Spleen (tissue), 11 donors: ENCODE measurements around the gene HEPHL1. TPM values are rescaled to one million over a fixed set of nuclear protein-coding genes. Genes with fewer than 3 reads are reported as not detected.

Experiments used
- DNase-seq: peaks from one replicate; pipeline ENCODE4 v3.0.0-alpha.2; 2020
- H3K27ac ChIP-seq, 8 donors: fragments of 200-600 bp; sonication (generic) in 7 of 8; 1 replicate in 4 of 8; 2 replicates in 4 of 8; pipeline versions ENCODE4 v1.5.0 to v1.8.0; 2016 to 2021; ENCODE audit warnings: inconsistent platforms in 4 of 8, mild to moderate bottlenecking in 4 of 8, moderate library complexity in 1 of 8
- H3K27me3 ChIP-seq, 7 donors: fragments of 200-600 bp; sonication (generic) in 6 of 7; replicated peaks in 1 of 7; 1 replicate in 4 of 7; 2 replicates in 3 of 7; pipeline versions ENCODE4 v1.5.0 to v1.8.0; 2016 to 2021; ENCODE audit warnings: inconsistent platforms in 3 of 7, mild to moderate bottlenecking in 1 of 7
- H3K36me3 ChIP-seq, 6 donors: fragments of 200-600 bp; sonication (generic) in 5 of 6; 1 replicate in 4 of 6; 2 replicates in 2 of 6; pipeline versions ENCODE4 v1.5.0 to v1.8.0; 2016 to 2021; ENCODE audit warnings: inconsistent platforms in 2 of 6
- H3K4me1 ChIP-seq, 6 donors: fragments of 200-600 bp; sonication (generic) in 5 of 6; 1 replicate in 3 of 6; 2 replicates in 3 of 6; pipeline versions ENCODE4 v1.5.0 to v1.8.0; 2016 to 2021; ENCODE audit warnings: inconsistent platforms in 3 of 6
- H3K4me3 ChIP-seq, 8 donors: fragments of 200-600 bp; sonication (generic) in 7 of 8; 1 replicate in 4 of 8; 2 replicates in 4 of 8; pipeline versions ENCODE4 v1.5.0 to v1.8.0; 2016 to 2021; ENCODE audit warnings: inconsistent platforms in 4 of 8, mild to moderate bottlenecking in 4 of 8, moderate library complexity in 2 of 8
- H3K9me3 ChIP-seq, 8 donors: fragments of 200-600 bp; sonication (generic) in 7 of 8; 1 replicate in 4 of 8; 2 replicates in 4 of 8; pipeline versions ENCODE4 v1.5.0 to v1.8.0; 2016 to 2021; ENCODE audit warnings: inconsistent platforms in 4 of 8
- CTCF ChIP-seq, 11 experiments: fragments of 200-600 bp in 7 of 11; fragments of 450-650 bp in 4 of 11; sonication (generic) in 4 of 11; IDR thresholded peaks in 8 of 11; conservative IDR thresholded peaks in 3 of 11; 1 replicate in 7 of 11; 2 replicates in 4 of 11; pipeline versions ENCODE4 v1.4.0 to v1.8.0; 2016 to 2021; ENCODE audit warnings: antibody characterized with exemption in 11 of 11, inconsistent platforms in 4 of 11, mild to moderate bottlenecking in 1 of 11
- POLR2A ChIP-seq, 3 donors: fragments of 450-650 bp; IDR thresholded peaks; one replicate each; pipeline ENCODE4 v1.5.1; 2017; ENCODE audit warnings: antibody characterized with exemption in 3 of 3, mild to moderate bottlenecking in 1 of 3
- POLR2AphosphoS5 ChIP-seq, 3 donors: sonication (generic); formaldehyde crosslinking; IDR thresholded peaks; one replicate each; pipeline ENCODE4 v1.5.1; 2017; ENCODE audit warnings: antibody characterized with exemption in 3 of 3
- WGBS, 5 donors: extraction: QIAGEN DNeasy Blood & Tissue Kit in 3 of 5; methylation state at CpG; one replicate each; pipeline versions ENCODE4 v1.1.5 to v1.1.7; 2013 to 2018; 5-methylcytosine and 5-hydroxymethylcytosine counted together
- intact Hi-C: fragments of 100-400 bp; cut with DNase I; formaldehyde crosslinking; loops from one replicate; pipeline ENCODE4 v1.15.0; 2023; ENCODE audit warnings: low total_unique reads
- polyA plus RNA-seq, 3 donors: library from polyadenylated mRNA; stranded (reverse); fragments of 200-250 nt; gene quantifications; one replicate each; pipeline ENCODE4 v1.2.1, GENCODE V29; 2013
- total RNA-seq, 7 donors: library from RNA; depleted of rRNA in 3 of 7; stranded (reverse); fragments of >200 nt in 3 of 7; fragmentation: NEBNext Ultra II Directional in 4 of 7; extraction: Animal tissue kit (Norgen Biotek cat#: 25700) in 4 of 7; gene quantifications; one replicate each; pipeline versions ENCODE4 v1.1.0 to v1.2.1, GENCODE V29; 2016 to 2021
- donor health status: healthy with polysubstance abuse.
- donor health status: DM: no; HTN: no; CAD: no; lungs with moderate emphysema.
- donor health status: DM: no; HTN: no; CAD: no.
- donor health status: Bipolar disorder and iron deficiency.
- donor health status: healthy.
- donor health status: DM: no; HTN: no; CAD: no.
- donor health status: DM: yes; HTN: yes; CAD: no.

HEPHL1 gene
- total and polyA plus RNA-seq, 10 donors, result not detected

GRCh38 chr11:93997741-93998140 lies 23.4 kb upstream of the HEPHL1 start:
- intact Hi-C loops, result no loop called here
- H3K9me3 ChIP-seq, result peaks cover 0 to 55% (median 37%) of the 10 kb centered on the region in 8 donors
- no peaks in the 10 kb centered on the region for H3K4me1 ChIP-seq
- no peak overlapping the region for H3K27ac ChIP-seq
- WGBS, 5 donors, result 83 to 95% (median 90%) methylated on average over 3 of the region's 3 CpGs
- no peaks in the 10 kb centered on the region for H3K36me3 ChIP-seq
- no peaks in the 10 kb centered on the region for H3K27me3 ChIP-seq
- no peak overlapping the region for H3K4me3 ChIP-seq
- no peak for TF ChIP-seq POLR2A (IDR thresholded peaks at IDR 0.05)
- no peak for DNase-seq

GRCh38 chr11:94000659-94001058 lies 20.5 kb upstream of the HEPHL1 start:
- Histone ChIP-seq H3K9me3 (peaks cover 0 to 29% (median 7%) of the 10 kb centered on the region in 8 donors), H3K36me3 (no peaks in the 10 kb centered on the region), H3K4me1 (no peaks in the 10 kb centered on the region), H3K27ac (no peak overlapping the region), H3K4me3 (no peak overlapping the region), H3K27me3 (no peaks in the 10 kb centered on the region)
- intact Hi-C loops, result no loop called here
- DNase-seq, result no peak
- no peak for TF ChIP-seq CTCF (IDR thresholded peaks at IDR 0.05 in 8 of 11, conservative IDR thresholded peaks at IDR 0.05 in 3 of 11)
- no peak for TF ChIP-seq POLR2AphosphoS5 (IDR thresholded peaks at IDR 0.05)
- TF ChIP-seq POLR2A (IDR thresholded peaks at IDR 0.05), result no peak
- WGBS, 5 donors, result 62 to 73% (median 69%) methylated on average over 2 of the region's 2 CpGs

- TF ChIP-seq POLR2AphosphoS5 (IDR thresholded peaks at IDR 0.05) (no peak), CTCF (IDR thresholded peaks at IDR 0.05 in 8 of 11, conservative IDR thresholded peaks at IDR 0.05 in 3 of 11) (no peak), POLR2A (IDR thresholded peaks at IDR 0.05) (no peak)
- Histone ChIP-seq H3K27ac (no peak overlapping the region), H3K4me3 (no peak overlapping the region), H3K27me3 (no peaks in the 10 kb centered on the region), H3K4me1 (no peaks in the 10 kb centered on the region), H3K36me3 (no peaks in the 10 kb centered on the region), H3K9me3 (peaks cover 0 to 15% (median 0%) of the 10 kb centered on the region in 8 donors)
- DNase-seq, result no peak
- intact Hi-C loops, result no loop called here
- 70 to 85% (median 77%) methylated on average over 2 of the region's 2 CpGs for WGBS, 5 donors
Measured at GRCh38 chr11:94002226-94002625, 18.9 kb upstream of the HEPHL1 start.

GRCh38 chr11:94007426-94007825 lies 13.7 kb upstream of the HEPHL1 start:
- TF ChIP-seq POLR2A (IDR thresholded peaks at IDR 0.05) (no peak), POLR2AphosphoS5 (IDR thresholded peaks at IDR 0.05) (no peak), CTCF (IDR thresholded peaks at IDR 0.05 in 8 of 11, conservative IDR thresholded peaks at IDR 0.05 in 3 of 11) (no peak)
- no peaks in the 10 kb centered on the region for H3K36me3 ChIP-seq
- intact Hi-C loops, result no loop called here
- peaks cover 0 to 4% (median 0%) of the 10 kb centered on the region in 8 donors for H3K9me3 ChIP-seq
- no peaks in the 10 kb centered on the region for H3K4me1 ChIP-seq
- H3K27ac ChIP-seq, result no peak overlapping the region
- no peak for DNase-seq
- peaks cover 0 to 8% (median 0%) of the 10 kb centered on the region in 7 donors for H3K27me3 ChIP-seq
- no peak overlapping the region for H3K4me3 ChIP-seq

- H3K9me3 ChIP-seq, result peaks cover 0 to 4% (median 0%) of the 10 kb centered on the region in 8 donors
- intact Hi-C loops, result no loop called here
- no peaks in the 10 kb centered on the region for H3K36me3 ChIP-seq
- H3K27ac ChIP-seq, result no peak overlapping the region
- no peaks in the 10 kb centered on the region for H3K4me1 ChIP-seq
- no peak for DNase-seq
- no peak overlapping the region for H3K4me3 ChIP-seq
- H3K27me3 ChIP-seq, result peaks cover 0 to 8% (median 0%) of the 10 kb centered on the region in 7 donors
- TF ChIP-seq CTCF (IDR thresholded peaks at IDR 0.05 in 8 of 11, conservative IDR thresholded peaks at IDR 0.05 in 3 of 11), result no peak
- TF ChIP-seq POLR2AphosphoS5 (IDR thresholded peaks at IDR 0.05), result no peak
- TF ChIP-seq POLR2A (IDR thresholded peaks at IDR 0.05), result no peak
- 66 to 75% (median 69%) methylated on average over 4 of the region's 4 CpGs for WGBS, 5 donors
Measured at GRCh38 chr11:94007906-94008305, 13.2 kb upstream of the HEPHL1 start.
